ENCODE measurements around the gene CROCC. TPM values are rescaled to one million over a fixed set of nuclear protein-coding genes. Genes with fewer than 3 reads are reported as not detected.

Gene CROCC
- total RNA-seq, 4 donors from 2014 or later: 27.7 to 86.4 (median 60.2) TPM

DNA sequence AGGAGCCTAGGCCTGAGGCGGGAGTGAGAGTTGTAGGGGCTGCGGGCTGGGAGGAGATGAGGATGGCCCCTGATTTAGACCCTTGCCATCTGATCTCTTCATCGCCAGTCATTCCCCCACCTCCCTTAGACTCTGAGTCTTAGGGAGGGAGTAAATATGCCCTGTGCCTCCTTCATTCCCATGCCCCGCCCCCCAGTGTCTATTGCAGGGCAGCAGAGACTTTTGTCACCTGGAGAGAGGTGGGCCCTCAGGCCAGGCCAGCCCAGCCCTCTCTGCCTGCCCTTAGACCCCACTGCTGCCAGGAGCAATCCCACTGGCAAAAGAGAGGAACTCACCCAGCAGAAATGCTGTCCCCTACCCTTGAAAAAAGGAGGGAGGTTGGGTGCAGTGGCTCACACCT, 61.9 kb downstream of the CROCC start:
- H3K9me3 ChIP-seq: no peaks in the 10 kb centered on the region
- peaks cover 31% of the 10 kb centered on the region for H3K36me3 ChIP-seq
- no peak overlapping the region for H3K27ac ChIP-seq
- no peak for DNase-seq (ENCODE audit: low spot score in 2 of 2)
- 100% methylated on average over 4 of the region's 4 CpGs for WGBS
- no peak overlapping the region for H3K4me3 ChIP-seq
- H3K4me1 ChIP-seq: peaks cover 38% of the 10 kb centered on the region
- H3K27me3 ChIP-seq: no peaks in the 10 kb centered on the region
- TF ChIP-seq EP300 (IDR thresholded peaks at IDR 0.05): no peak
- TF ChIP-seq CTCF (IDR thresholded peaks at IDR 0.05): no peak
- no peak for TF ChIP-seq POLR2AphosphoS5 (IDR thresholded peaks at IDR 0.05)
- TF ChIP-seq POLR2A (IDR thresholded peaks at IDR 0.05): no peak

DNA sequence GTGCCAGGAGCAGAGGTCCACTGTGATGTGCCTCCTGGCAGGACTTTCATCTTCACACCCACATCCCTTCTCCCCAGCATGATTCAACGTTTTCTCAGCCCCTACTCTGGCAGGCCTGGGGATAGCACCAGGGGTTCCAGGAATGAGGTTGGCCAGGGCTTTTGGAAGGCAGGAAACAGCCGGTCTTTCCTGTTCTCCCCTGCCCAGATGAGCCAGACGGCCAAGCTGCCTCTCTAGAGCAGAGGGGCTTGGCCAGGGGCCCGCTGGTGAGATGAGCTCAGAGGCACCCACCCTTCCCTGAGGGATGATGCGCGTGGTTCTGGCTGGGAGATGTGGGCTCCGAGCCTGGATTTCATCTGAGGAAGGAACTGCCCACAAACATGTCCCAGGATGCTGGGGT, 63.0 kb downstream of the CROCC start:
- peaks cover 39% of the 10 kb centered on the region for H3K36me3 ChIP-seq
- H3K27ac ChIP-seq: no peak overlapping the region
- no peak overlapping the region for H3K4me3 ChIP-seq
- TF ChIP-seq CTCF (IDR thresholded peaks at IDR 0.05): no peak
- peak in 1 of 3 donors; percentile 56 for TF ChIP-seq POLR2AphosphoS5 (IDR thresholded peaks at IDR 0.05)
- TF ChIP-seq POLR2A (IDR thresholded peaks at IDR 0.05): no peak
- no peak for TF ChIP-seq EP300 (IDR thresholded peaks at IDR 0.05)
- no peaks in the 10 kb centered on the region for H3K27me3 ChIP-seq
- 20% methylated on average over 7 of the region's 7 CpGs for WGBS
- peak; percentile 86 to 93 for DNase-seq (ENCODE audit: low spot score in 2 of 2)
- H3K9me3 ChIP-seq: no peaks in the 10 kb centered on the region
- H3K4me1 ChIP-seq: peaks cover 28% of the 10 kb centered on the region

- no peak for DNase-seq (ENCODE audit: low spot score in 2 of 2)
- H3K36me3 ChIP-seq: peaks cover 48% of the 10 kb centered on the region
- 94% methylated on average over 19 of the region's 19 CpGs for WGBS
Measured at GRCh38 chr1:16986113-16986512, 64.4 kb downstream of the CROCC start.

GRCh38 chr1:16986560-16986959, 64.8 kb downstream of the CROCC start:
- Histone ChIP-seq H3K9me3 (no peaks in the 10 kb centered on the region), H3K27ac (no peak overlapping the region), H3K36me3 (peaks cover 52% of the 10 kb centered on the region), H3K27me3 (no peaks in the 10 kb centered on the region), H3K4me3 (no peak overlapping the region), H3K4me1 (peaks cover 15% of the 10 kb centered on the region)
- no peak for DNase-seq (ENCODE audit: low spot score in 2 of 2)
- TF ChIP-seq EP300 (IDR thresholded peaks at IDR 0.05): no peak
- no peak for TF ChIP-seq POLR2A (IDR thresholded peaks at IDR 0.05)
- TF ChIP-seq POLR2AphosphoS5 (IDR thresholded peaks at IDR 0.05): no peak
- no peak for TF ChIP-seq CTCF (IDR thresholded peaks at IDR 0.05)
- 99% methylated on average over 10 of the region's 23 CpGs for WGBS

More at GRCh38 chr1:16986113-16986512, 64.4 kb downstream of the CROCC start:
- no peaks in the 10 kb centered on the region for H3K9me3 ChIP-seq
- no peak overlapping the region for H3K4me3 ChIP-seq
- TF ChIP-seq POLR2A (IDR thresholded peaks at IDR 0.05): no peak
- no peak for TF ChIP-seq EP300 (IDR thresholded peaks at IDR 0.05)
- TF ChIP-seq CTCF (IDR thresholded peaks at IDR 0.05): no peak
- TF ChIP-seq POLR2AphosphoS5 (IDR thresholded peaks at IDR 0.05): no peak
- no peak overlapping the region for H3K27ac ChIP-seq
- peaks cover 15% of the 10 kb centered on the region for H3K4me1 ChIP-seq
- no peaks in the 10 kb centered on the region for H3K27me3 ChIP-seq

DNA sequence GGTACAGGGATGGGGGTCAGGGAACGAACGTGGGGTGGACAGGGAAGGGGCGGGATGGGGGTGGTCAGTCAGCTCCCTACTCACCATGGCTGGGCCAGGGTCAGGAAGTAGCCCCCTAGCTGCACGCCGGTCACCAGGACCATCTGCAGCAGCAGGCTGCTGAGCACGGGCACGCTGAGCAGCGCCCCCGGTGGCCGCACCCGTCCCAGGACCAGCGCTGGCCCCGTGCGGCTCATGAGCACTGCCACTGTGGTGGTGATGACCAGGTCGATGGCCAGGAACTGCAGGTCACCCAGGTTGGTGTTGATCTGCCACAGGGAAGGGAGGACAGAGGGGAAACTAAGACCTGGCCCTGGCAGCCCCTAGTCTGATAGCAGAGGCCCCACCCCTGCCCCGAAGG, 65.2 kb downstream of the CROCC start:
- Histone ChIP-seq H3K4me3 (no peak overlapping the region), H3K27ac (no peak overlapping the region), H3K36me3 (peaks cover 56% of the 10 kb centered on the region), H3K27me3 (no peaks in the 10 kb centered on the region), H3K4me1 (peaks cover 15% of the 10 kb centered on the region), H3K9me3 (no peaks in the 10 kb centered on the region)
- no peak for TF ChIP-seq POLR2A (IDR thresholded peaks at IDR 0.05)
- no peak for TF ChIP-seq EP300 (IDR thresholded peaks at IDR 0.05)
- peak in 1 of 2 donors; percentile 6 for TF ChIP-seq CTCF (IDR thresholded peaks at IDR 0.05)
- no peak for TF ChIP-seq POLR2AphosphoS5 (IDR thresholded peaks at IDR 0.05)
- WGBS: 93% methylated on average over 6 of the region's 16 CpGs
- no peak for DNase-seq (ENCODE audit: low spot score in 2 of 2)
